GM18517 (cell line): ENCODE results near the gene LMTK2.

ENCODE experiments used
- ATAC-seq: cut with Tn5 transposase; IDR thresholded peaks from one replicate; pipeline ENCODE4 v1.9.1; 2021; ENCODE audit warnings: mild to moderate bottlenecking, moderate library complexity; ENCODE audit not compliant: unreplicated experiment

Gene LMTK2

GRCh38 chr7:98174334-98175259 is 67.9 kb downstream of the LMTK2 start:
- no peak for ATAC-seq

GRCh38 chr7:98175260-98175940 is 68.7 kb downstream of the LMTK2 start:
- no peak for ATAC-seq

GRCh38 chr7:98177553-98177952 is 70.9 kb downstream of the LMTK2 start:
- no peak for ATAC-seq

- no peak for ATAC-seq
These were observed 71.7 kb downstream of the LMTK2 start for GRCh38 chr7:98178321-98178720.

- ATAC-seq, result no peak
These were observed 72.3 kb downstream of the LMTK2 start for GRCh38 chr7:98178762-98179490.

- ATAC-seq, result no peak
These were observed 74.1 kb downstream of the LMTK2 start for GRCh38 chr7:98180751-98181150.

- ATAC-seq, result no peak
These were observed 78.4 kb downstream of the LMTK2 start for GRCh38 chr7:98185101-98185500.

- ATAC-seq, result no peak
These were observed 79.9 kb downstream of the LMTK2 start for GRCh38 chr7:98186452-98187137.

- ATAC-seq, result no peak
These were observed 80.5 kb downstream of the LMTK2 start for GRCh38 chr7:98187138-98187502.

- ATAC-seq, result no peak
These were observed 82.9 kb downstream of the LMTK2 start for GRCh38 chr7:98189559-98189958.

GRCh38 chr7:98191668-98192431 is 85.2 kb downstream of the LMTK2 start:
- ATAC-seq, result no peak

- no peak for ATAC-seq
These were observed 86.3 kb downstream of the LMTK2 start for GRCh38 chr7:98192781-98193457.

GRCh38 chr7:98193474-98194180 is 87.0 kb downstream of the LMTK2 start:
- no peak for ATAC-seq

- no peak for ATAC-seq
These were observed 87.5 kb downstream of the LMTK2 start for GRCh38 chr7:98194186-98194585.

- no peak for ATAC-seq
These were observed 88.2 kb downstream of the LMTK2 start for GRCh38 chr7:98194672-98195457.

GRCh38 chr7:98196706-98197605 is 90.3 kb downstream of the LMTK2 start:
- ATAC-seq, result no peak

- no peak for ATAC-seq
These were observed 92.5 kb downstream of the LMTK2 start for GRCh38 chr7:98199131-98199530.
